Endothelial cell of umbilical vein (primary cell): Measurements from ENCODE around the gene BCAS4. TPM values are rescaled to one million over a fixed set of nuclear protein-coding genes. Genes with fewer than 3 reads are reported as not detected.

Source experiments
- BruUV-seq: library from RNA; stranded (reverse); fragments of 400-500 nt; replicated peaks from 2 replicates; lab custom pipeline; 2021; lab: Mats Ljungman, UMichigan
- CTCF ChIA-PET: fragments of 300-600, 350-600 bp; sonication (Branson Sonifier 250); formaldehyde crosslinking; loops from one replicate; lab custom pipeline; 2021; ENCODE audit warnings: antibody characterized with exemption, inconsistent platforms; lab: Charles Lee
- POLR2A ChIA-PET: fragments of 300-600, 350-600 bp; sonication (Branson Sonifier 250); formaldehyde crosslinking; loops from one replicate; lab custom pipeline; 2021; ENCODE audit warnings: antibody characterized with exemption, inconsistent platforms; lab: Charles Lee
- DNase-seq: peaks from one replicate; pipeline ENCODE4 v3.0.0-alpha.2; 2011; ENCODE audit warnings: low read depth, low spot score
- FAIRE-seq: peaks from 2 replicates; lab custom pipeline; 2011; peaks lifted over from hg19 to GRCh38; lab: Jason Lieb, UNC
- H2AFZ ChIP-seq: 2 replicates; pipeline ENCODE4 v1.6.0; 2012; ENCODE audit warnings: low read depth, low read length, control low read depth, inconsistent platforms
- H3K27ac ChIP-seq: 2 replicates; pipeline ENCODE4 v1.5.1; 2011; ENCODE audit warnings: low read depth, mild to moderate bottlenecking, control low read depth, low read length, moderate library complexity; ENCODE audit not compliant: insufficient read depth
- H3K27me3 ChIP-seq, 2 experiments: 2 replicates each; pipeline versions ENCODE4 v1.6.0 to v1.6.1; 2011; ENCODE audit warnings: low read length in 2 of 2, mixed read lengths in 1 of 2; ENCODE audit not compliant: control insufficient read depth in 2 of 2, insufficient read depth in 2 of 2
- H3K36me3 ChIP-seq, 2 experiments: 2 replicates in 1 of 2; 3 replicates in 1 of 2; pipeline ENCODE4 v1.5.1; 2011; ENCODE audit warnings: low read length in 2 of 2, mild to moderate bottlenecking in 1 of 2, moderate library complexity in 1 of 2; ENCODE audit not compliant: control insufficient read depth in 2 of 2, insufficient read depth in 2 of 2; ENCODE audit errors: extremely low read depth in 1 of 2
- H3K4me1 ChIP-seq: 3 replicates; pipeline ENCODE4 v1.5.1; 2011; ENCODE audit warnings: mild to moderate bottlenecking, low read length; ENCODE audit not compliant: control insufficient read depth, insufficient read depth; ENCODE audit errors: extremely low read depth
- H3K4me2 ChIP-seq: 2 replicates; pipeline ENCODE4 v1.6.1; 2011; ENCODE audit warnings: low read length, control low read depth, mixed read lengths; ENCODE audit not compliant: insufficient read depth
- H3K4me3 ChIP-seq, 3 experiments: fragments of 200-600 bp in 1 of 3; sonication (generic), shearing (Covaris generic) in 1 of 3; replicated peaks in 1 of 3; 2 replicates each; pipeline ENCODE4 v1.5.1; 2011 to 2016; ENCODE audit warnings: control low read depth in 3 of 3, low read length in 3 of 3, mild to moderate bottlenecking in 2 of 3, inconsistent platforms in 1 of 3, low read depth in 1 of 3, moderate library complexity in 1 of 3; ENCODE audit not compliant: insufficient read depth in 1 of 3
- H3K79me2 ChIP-seq: 2 replicates; pipeline ENCODE4 v1.6.0; 2012; ENCODE audit warnings: low read length, inconsistent platforms; ENCODE audit not compliant: control insufficient read depth, insufficient read depth
- H3K9ac ChIP-seq: replicated peaks from 2 replicates; pipeline ENCODE3; 2011; ENCODE audit warnings: low read length, control low read depth; ENCODE audit not compliant: insufficient read depth; ENCODE audit errors: extremely low read depth
- H3K9me1 ChIP-seq: replicated peaks from 3 replicates; pipeline ENCODE4 v1.6.0; 2011; ENCODE audit warnings: mild to moderate bottlenecking, low read length; ENCODE audit not compliant: control insufficient read depth, insufficient read depth; ENCODE audit errors: extremely low read depth
- H3K9me3 ChIP-seq: replicated peaks from 2 replicates; pipeline ENCODE4 v1.5.1; 2012; ENCODE audit warnings: low read length, inconsistent platforms; ENCODE audit not compliant: control insufficient read depth, insufficient read depth
- H4K20me1 ChIP-seq: replicated peaks from 2 replicates; pipeline ENCODE3; 2011; ENCODE audit warnings: mild to moderate bottlenecking, low read length; ENCODE audit not compliant: control insufficient read depth, insufficient read depth; ENCODE audit errors: extremely low read depth
- EZH2 ChIP-seq: IDR thresholded peaks from 2 replicates; pipeline ENCODE4 v1.6.1; 2012; ENCODE audit warnings: borderline replicate concordance, low read depth, mild to moderate bottlenecking, moderate library complexity, low read length, inconsistent platforms; ENCODE audit not compliant: severe bottlenecking
- FOS ChIP-seq: IDR thresholded peaks from 2 replicates; pipeline ENCODE4 v1.6.1; 2011; ENCODE audit warnings: mild to moderate bottlenecking, low read length, moderate library complexity, borderline replicate concordance; ENCODE audit not compliant: insufficient read depth
- GATA2 ChIP-seq: IDR thresholded peaks from 2 replicates; pipeline ENCODE4 v1.7.0; 2011; ENCODE audit warnings: low read depth, mild to moderate bottlenecking, moderate library complexity, mixed read lengths, low read length; ENCODE audit not compliant: insufficient read length, insufficient read depth
- JUN ChIP-seq: IDR thresholded peaks from 2 replicates; pipeline ENCODE4 v1.6.1; 2011; ENCODE audit warnings: borderline replicate concordance, low read depth; ENCODE audit not compliant: insufficient read length, insufficient read depth
- MAX ChIP-seq: IDR thresholded peaks from 2 replicates; pipeline ENCODE4 v1.6.1; 2011; ENCODE audit not compliant: insufficient read depth, insufficient read length
- MYC ChIP-seq: IDR thresholded peaks from one replicate; pipeline ENCODE4 v1.6.1; 2011; ENCODE audit warnings: mild to moderate bottlenecking, low read depth, low read length
- POLR2A ChIP-seq: IDR thresholded peaks from 2 replicates; pipeline ENCODE4 v1.6.1; 2012; ENCODE audit warnings: low read depth, mild to moderate bottlenecking, control low read depth, low read length
- POLR2AphosphoS5 ChIP-seq: IDR thresholded peaks from 2 replicates; pipeline ENCODE4 v1.6.1; 2012; ENCODE audit warnings: low read depth, mild to moderate bottlenecking, control low read depth, low read length, moderate library complexity; ENCODE audit not compliant: insufficient read depth
- dilution Hi-C: fragments of 300-500 bp; cut with MboI; formaldehyde crosslinking; loops from one replicate; pipeline ENCODE4 v1.15.0; 2019; ENCODE audit warnings: low sequenced_read_pairs; ENCODE audit not compliant: extremely low pct_ligation_motif_present
- intact Hi-C: fragments of 100-400 bp; cut with micrococcal nuclease; formaldehyde crosslinking; loops from one replicate; pipeline ENCODE4 v1.10.0; 2022
- polyA plus RNA-seq, 4 experiments: library from polyadenylated mRNA; depleted of rRNA in 3 of 4; stranded (reverse) in 3 of 4; unstranded in 1 of 4; fragments of >200 nt; gene quantifications; 2 replicates each; pipeline versions ENCODE4 v1.2.1 to v1.2.3, GENCODE V29; 2011 to 2012; ENCODE audit warnings: missing spikeins in 1 of 4
- total RNA-seq: library from RNA; stranded (reverse); gene quantifications from 2 replicates; pipeline ENCODE4 v1.2.3, GENCODE V29; 2021
- TF ChIP-seq, protein P1 (sequence below), 2 donors: IDR thresholded peaks; 1 replicate in 1 of 2; 2 replicates in 1 of 2; pipeline ENCODE4 v1.5.1; 2011; ENCODE audit warnings: low read length in 2 of 2, mild to moderate bottlenecking in 2 of 2, moderate library complexity in 2 of 2, control low read depth in 1 of 2, inconsistent platforms in 1 of 2, low read depth in 1 of 2; ENCODE audit not compliant: insufficient read depth in 1 of 2; ENCODE audit errors: extremely low read depth in 1 of 2

The BCAS4 gene
- total and polyA plus RNA-seq, 2 donors (not counting 3 experiments of a cell fraction or from before 2014, with no cell fraction given): 1.0 to 1.5 TPM

DNA sequence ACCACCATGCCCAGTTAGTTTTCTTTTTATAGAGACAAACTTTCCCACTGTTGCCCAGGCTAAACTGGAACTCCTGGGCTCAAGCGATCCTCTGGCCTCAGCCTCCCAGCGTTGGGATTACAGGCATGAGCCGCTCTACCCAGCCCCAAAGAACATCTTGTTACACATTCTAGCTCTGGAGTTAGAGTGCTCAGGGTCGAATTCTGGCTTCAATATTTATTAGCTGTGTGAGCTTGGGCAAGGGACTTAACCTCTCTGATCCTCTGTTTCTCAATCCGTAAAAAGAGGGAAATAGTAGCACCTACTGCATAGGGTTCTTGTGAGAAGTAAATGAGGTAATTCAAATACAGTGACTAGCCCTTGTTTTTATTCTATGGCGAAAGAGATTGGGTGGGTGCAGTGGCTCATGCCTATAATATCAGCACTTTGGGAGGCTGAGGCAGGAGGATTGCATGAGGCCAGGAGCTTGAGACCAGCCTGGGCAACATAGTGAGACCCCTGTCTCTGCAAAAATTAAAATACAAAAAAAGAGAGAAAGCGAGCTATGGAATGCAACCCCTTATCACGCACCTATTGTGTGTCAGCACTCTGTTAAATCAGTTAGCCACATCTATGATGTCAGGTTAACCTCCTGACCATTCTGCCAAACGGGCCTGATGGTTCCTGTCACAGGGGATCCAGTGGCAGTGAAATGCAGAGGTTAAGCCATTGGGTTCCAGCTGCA lies 19.7 kb downstream of the BCAS4 start:
- intact Hi-C loops: no loop called here
- H3K36me3 ChIP-seq: no peaks in the 10 kb centered on the region

More for the DNA sequence above, 19.7 kb downstream of the BCAS4 start:
- BruUV-seq: no TSS peak
- dilution Hi-C loops: no loop called here
- Histone ChIP-seq H3K4me3 (no peak overlapping the region), H3K9me3 (no peaks in the 10 kb centered on the region), H3K9ac (no peak overlapping the region), H3K9me1 (no peaks in the 10 kb centered on the region), H3K79me2 (no peaks in the 10 kb centered on the region), H3K4me1 (no peaks in the 10 kb centered on the region), H3K4me2 (no peak overlapping the region), H3K27me3 (no peaks in the 10 kb centered on the region), H3K27ac (no peak overlapping the region), H2AFZ (no peak overlapping the region), H4K20me1 (no peaks in the 10 kb centered on the region)
- no peak for DNase-seq
- no peak for FAIRE-seq
- CTCF ChIA-PET: interaction anchor here (1.0 to 4.2 kb wide), 2 partner anchors 11 to 20 kb away, joined by 3 to 20 read pairs; partner anchors contain the start of gene BCAS4
- POLR2A ChIA-PET: no interaction called here
- TF ChIP-seq JUN (no peak), MYC (no peak), EZH2 (no peak), GATA2 (no peak), MAX (no peak), FOS (no peak), POLR2AphosphoS5 (no peak), POLR2A (no peak)
- TF ChIP-seq, protein P1, sequence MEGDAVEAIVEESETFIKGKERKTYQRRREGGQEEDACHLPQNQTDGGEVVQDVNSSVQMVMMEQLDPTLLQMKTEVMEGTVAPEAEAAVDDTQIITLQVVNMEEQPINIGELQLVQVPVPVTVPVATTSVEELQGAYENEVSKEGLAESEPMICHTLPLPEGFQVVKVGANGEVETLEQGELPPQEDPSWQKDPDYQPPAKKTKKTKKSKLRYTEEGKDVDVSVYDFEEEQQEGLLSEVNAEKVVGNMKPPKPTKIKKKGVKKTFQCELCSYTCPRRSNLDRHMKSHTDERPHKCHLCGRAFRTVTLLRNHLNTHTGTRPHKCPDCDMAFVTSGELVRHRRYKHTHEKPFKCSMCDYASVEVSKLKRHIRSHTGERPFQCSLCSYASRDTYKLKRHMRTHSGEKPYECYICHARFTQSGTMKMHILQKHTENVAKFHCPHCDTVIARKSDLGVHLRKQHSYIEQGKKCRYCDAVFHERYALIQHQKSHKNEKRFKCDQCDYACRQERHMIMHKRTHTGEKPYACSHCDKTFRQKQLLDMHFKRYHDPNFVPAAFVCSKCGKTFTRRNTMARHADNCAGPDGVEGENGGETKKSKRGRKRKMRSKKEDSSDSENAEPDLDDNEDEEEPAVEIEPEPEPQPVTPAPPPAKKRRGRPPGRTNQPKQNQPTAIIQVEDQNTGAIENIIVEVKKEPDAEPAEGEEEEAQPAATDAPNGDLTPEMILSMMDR (IDR thresholded peaks at IDR 0.05; ENCODE audit: extremely low read depth in 1 of 2, insufficient read depth in 1 of 2, low read depth in 1 of 2, low read length in 2 of 2): no peak
